GM12892 (cell line): ENCODE measurements around the gene CTNND2.

ENCODE experiments used
- DNase-seq: peaks from one replicate; pipeline ENCODE4 v3.0.0; 2011; ENCODE audit not compliant: insufficient read length
- FAIRE-seq: peaks from 2 replicates; lab custom pipeline; 2011; peaks lifted over from hg19 to GRCh38; lab: Jason Lieb, UNC
- POLR2A ChIP-seq: IDR thresholded peaks from 2 replicates; pipeline ENCODE4 v1.6.1; 2011; ENCODE audit warnings: low read depth, low read length, control low read depth
- POLR2AphosphoS5 ChIP-seq: IDR thresholded peaks from 2 replicates; pipeline ENCODE4 v1.6.1; 2011; ENCODE audit warnings: low read depth, low read length, control low read depth
- TAF1 ChIP-seq: IDR thresholded peaks from 2 replicates; pipeline ENCODE4 v1.6.1; 2011; ENCODE audit warnings: low read depth, mild to moderate bottlenecking, control low read depth, low read length, borderline replicate concordance

Gene CTNND2

DNA sequence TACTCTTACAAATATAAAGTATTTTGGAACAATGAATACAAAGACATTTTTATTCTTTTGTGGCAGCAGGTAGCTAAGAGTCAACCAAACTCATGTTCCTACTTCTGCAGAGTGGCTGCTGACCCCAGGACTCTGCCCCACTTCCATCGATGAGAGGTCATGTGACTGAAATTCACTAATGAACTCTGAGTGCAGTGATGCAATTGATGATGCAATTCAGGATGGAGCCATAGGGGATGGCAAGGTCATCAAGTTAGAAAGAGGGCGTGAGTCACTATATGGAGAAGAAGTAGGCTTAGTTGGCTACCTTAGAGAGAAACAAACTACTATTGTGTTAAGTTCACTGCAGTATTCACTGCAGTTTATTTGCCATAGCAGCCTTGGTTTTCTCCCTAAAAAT is 340.4 kb downstream of the CTNND2 start:
- TF ChIP-seq POLR2A = no peak
- no peak for TF ChIP-seq TAF1
- no peak for TF ChIP-seq POLR2AphosphoS5
- DNase-seq = no peak
- no peak for FAIRE-seq

DNA sequence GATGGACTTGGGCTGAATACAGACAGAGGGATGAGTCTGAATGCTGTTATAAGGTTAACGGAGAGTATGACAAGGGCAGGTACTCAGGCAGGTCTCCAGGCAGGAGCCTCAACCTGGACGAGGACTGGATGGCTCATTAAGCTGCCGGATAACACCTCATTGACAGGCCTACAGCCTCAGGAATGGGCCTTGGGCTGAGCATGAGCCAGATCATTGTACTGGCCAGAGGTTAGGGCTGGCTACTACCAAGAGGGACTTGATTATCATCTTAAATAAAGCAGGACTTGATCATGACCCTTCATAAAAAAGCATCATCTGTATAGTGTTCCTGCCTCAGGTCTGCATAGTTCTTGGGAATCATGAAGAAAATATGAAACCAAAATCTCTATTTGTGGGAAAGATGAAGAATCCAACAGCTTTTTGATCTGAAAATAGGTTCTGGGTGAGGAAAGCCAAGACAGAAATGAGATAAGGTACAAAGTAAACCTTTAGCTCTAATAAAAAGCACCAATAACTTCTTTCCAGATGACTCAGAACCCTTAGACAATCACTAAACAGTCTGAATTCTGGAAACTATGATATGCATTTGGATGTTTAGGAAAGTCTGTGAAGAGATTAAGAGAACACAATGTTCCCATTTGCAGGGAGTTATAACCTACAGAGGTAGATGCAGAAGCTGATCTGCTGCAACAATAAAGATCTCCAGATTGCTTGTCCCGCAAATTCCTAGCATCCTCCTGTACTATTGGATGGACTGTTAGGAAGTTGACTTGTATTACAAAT is 343.1 kb downstream of the CTNND2 start:
- DNase-seq (no peak), FAIRE-seq (no peak)
- TF ChIP-seq POLR2A (no peak), POLR2AphosphoS5 (no peak), TAF1 (no peak)

DNA sequence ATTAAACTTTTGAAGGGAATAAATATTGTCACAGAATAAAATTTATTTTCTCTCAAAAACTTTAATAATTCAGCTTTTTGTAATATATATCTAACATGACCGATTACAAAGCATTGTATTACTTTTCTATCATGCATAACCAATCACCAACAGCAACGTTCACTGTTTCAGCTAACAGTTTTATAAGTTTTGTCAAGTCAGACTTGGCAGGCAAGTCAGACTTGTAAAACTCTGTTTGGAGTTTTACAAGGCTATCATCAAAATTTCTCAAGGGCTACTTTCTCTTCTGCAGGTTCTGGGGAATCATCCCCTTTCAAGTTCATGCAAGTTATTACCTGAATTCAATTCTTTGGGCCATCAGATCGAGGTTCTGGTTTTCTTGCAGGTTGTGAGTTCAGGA is 347.2 kb downstream of the CTNND2 start:
- TF ChIP-seq POLR2A (no peak), POLR2AphosphoS5 (no peak), TAF1 (no peak)
- DNase-seq (no peak), FAIRE-seq (no peak)

DNA sequence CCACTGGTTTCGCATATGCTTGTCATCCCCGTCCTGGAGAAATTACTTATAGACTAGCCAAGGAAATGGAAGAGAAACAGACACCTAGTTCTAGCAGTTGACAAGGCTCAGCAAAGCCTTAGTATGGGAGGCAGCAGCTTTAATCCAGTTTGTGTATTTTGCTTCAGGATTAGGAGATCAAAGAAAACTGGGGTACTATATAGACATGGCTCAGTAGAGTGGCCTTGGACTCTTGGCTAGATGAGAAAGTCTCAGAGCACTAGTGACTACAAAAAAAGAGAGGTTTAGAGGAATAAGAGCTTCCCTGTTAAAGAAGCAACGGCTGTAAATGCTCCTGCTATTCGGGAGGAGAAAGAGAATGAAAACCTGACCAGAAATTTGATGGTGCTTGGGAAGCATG is 349.1 kb downstream of the CTNND2 start:
- FAIRE-seq (no peak), DNase-seq (no peak)
- TF ChIP-seq POLR2AphosphoS5 = no peak

DNA sequence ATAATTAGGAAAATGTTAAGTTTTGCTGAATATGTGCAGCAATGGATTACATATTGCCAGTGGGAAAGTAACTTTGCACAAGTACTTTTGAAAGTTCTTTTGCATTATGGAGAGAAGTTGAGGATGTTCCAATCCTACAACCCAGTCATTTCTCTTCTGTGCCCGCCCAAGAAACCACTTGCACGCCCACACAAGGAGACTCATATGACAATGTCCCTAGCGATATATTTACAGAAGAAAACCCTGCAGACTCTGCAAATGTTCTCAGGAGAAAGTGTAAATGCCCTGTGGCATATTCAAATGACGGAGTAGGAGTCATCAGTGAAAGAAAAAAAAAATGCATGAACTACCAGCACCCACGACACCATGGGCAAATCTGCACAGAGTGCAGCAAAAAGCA is 356.5 kb downstream of the CTNND2 start:
- FAIRE-seq (no peak), DNase-seq (no peak)
- TF ChIP-seq TAF1 (no peak), POLR2AphosphoS5 (no peak), POLR2A (no peak)

DNA sequence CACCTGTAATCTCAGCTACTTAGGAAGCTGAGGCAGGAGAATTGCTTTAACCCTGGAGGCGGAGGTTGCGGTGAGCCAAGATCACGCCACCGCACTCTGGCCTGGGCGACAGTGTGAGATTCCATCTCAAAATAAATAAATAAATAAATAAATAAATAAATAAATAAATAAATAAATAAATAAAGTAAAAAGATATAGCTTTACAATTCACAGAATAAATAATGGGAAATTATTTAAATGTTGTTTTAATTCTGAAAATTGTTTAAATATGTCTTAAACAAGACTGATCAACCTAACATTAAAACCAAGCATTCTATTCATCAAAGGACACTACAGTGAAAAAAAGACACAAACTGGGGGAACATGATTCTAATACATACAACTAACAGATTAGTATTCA is 357.1 kb downstream of the CTNND2 start:
- FAIRE-seq (no peak), DNase-seq (no peak)
- no peak for TF ChIP-seq TAF1
- TF ChIP-seq POLR2A = no peak
- TF ChIP-seq POLR2AphosphoS5 = no peak

DNA sequence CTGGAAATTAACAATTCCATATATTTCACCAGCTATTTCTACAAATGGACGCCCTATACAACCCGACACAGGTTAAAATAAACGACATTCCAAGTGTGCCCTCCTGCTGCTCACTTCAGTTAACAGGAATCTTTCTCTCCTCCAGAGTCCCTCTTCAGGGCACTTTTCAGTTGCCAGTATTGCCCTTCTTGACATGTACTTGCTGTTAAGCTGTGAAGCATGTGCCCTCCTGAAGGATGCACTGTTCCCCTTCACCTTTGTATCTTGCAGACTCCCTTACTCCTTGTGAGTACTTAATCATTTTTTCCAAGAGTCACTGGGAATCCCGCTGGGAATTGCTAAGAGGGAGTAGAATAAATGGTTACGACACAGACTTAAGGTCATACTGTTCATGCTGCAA is 364.1 kb downstream of the CTNND2 start:
- no peak for TF ChIP-seq POLR2A
- TF ChIP-seq TAF1 = no peak
- TF ChIP-seq POLR2AphosphoS5 = no peak
- DNase-seq (no peak), FAIRE-seq (no peak)

DNA sequence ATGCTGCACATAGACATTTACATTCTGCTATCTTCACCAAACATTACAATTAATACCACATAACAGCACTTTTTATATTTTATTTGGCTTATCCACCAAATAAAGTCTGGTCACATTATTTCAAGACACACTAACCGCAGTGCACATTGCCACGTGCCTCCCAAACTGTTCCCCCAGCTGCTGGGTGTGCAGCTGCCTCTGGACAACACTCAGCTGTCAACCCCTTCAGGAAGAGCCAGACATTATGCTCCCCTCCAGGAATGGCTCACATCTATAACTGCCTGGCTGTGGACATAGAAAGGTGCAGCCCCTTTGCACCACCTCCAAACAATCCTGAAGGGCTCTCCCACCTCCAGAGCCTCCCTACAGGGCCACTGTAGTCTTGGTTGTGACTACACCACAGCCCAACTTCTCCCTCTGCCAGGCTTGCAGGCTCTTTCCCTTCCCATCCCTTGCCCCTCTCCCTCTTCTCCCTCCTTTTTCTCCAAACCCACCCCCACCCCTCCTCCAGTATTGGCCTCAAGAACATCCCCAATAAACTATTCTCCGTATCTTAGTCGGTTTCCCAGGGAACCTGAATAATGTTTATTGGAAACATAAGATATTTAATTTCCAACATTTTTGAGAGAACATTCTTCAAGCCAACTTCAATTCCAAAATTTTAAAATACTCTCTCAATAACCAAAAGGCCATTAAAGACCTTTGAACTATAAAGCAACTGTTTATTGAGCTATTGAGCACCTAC is 372.3 kb downstream of the CTNND2 start:
- TF ChIP-seq TAF1 = no peak
- TF ChIP-seq POLR2AphosphoS5 = no peak
- no peak for TF ChIP-seq POLR2A
- DNase-seq (no peak), FAIRE-seq (no peak)

DNA sequence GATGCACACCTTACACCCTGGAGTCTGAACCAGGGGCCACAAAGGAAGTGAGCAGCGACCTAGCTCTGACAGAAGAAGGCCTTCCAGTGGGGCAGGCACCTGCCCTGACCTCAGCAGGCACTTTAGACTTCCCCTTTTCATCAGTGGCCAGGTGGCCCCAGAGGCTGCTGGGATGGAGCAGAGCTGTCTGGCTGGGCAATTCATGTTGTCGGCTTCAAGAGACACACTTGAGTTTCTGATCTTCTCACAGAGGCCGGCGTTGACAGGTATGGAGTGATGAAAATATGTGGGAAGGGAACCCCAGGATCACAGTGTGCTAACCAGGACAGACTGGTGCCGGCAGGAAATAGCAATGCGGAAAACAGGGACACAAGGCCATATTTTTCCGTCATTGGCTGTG is 375.5 kb downstream of the CTNND2 start:
- TF ChIP-seq POLR2AphosphoS5 = no peak
- DNase-seq (no peak), FAIRE-seq (no peak)

DNA sequence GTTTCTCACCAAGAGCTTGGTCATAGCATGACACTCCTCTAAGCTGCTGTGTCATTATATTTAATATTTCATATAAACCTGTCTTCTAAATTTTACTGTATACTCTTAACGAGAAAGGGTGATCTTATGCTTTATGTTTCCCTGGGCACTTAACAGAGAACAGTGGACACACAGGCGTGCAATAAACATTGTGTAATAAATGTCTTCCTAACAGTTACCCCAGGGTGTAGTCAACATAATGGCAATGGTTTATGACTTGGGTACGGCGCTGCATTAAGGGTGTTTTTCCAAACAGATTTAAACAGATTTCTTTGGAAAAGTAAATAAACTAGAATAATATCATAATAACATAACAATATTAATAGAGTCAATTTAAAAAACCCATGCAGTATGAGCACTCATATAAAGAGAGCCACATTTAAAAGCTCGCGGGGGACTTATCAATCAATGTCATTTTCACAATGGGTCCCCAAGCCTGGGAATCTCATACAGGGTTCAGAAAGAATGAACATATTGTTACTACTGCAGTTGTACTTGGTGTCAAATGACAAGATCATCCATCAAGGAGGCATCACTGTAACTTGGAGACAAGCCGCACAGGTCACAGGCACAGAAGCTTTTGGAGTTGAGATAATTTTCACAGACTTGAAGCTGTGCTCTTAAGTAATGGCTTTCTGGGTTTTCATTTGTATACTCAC is 376.4 kb downstream of the CTNND2 start:
- no peak for FAIRE-seq
- DNase-seq = no peak
- no peak for TF ChIP-seq TAF1
- TF ChIP-seq POLR2A = no peak
- no peak for TF ChIP-seq POLR2AphosphoS5

DNA sequence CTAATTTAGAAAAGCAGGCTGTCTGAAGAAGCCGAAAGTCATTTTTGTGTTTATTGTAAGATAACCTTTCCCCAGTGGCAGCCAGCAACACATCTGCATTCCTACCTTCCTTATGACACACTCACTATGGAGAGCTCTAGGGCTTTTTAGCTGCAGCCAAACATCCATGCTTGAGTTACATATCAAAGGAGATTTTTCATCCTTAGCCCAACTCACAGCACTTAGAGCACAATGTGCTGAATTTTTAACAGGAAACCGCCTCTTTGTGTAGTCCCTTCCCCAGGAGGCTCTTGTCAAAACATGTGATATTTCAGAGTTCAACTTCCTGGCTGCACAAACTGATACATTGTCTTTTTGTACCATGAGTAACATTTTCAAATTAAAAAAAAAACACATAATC is 379.2 kb downstream of the CTNND2 start:
- FAIRE-seq (no peak), DNase-seq (no peak)
- TF ChIP-seq POLR2AphosphoS5 (no peak), TAF1 (no peak), POLR2A (no peak)
